ENCODE results near the gene B3GLCT.
A peak's percentile ranks its signal among the peaks of the same experiment; 100 is the strongest.
"Not testable (repeated sequence)": the region's sequence is repeated elsewhere in the genome, so short reads cannot be mapped to it uniquely, and the experiment has no call there.

The B3GLCT gene

GRCh38 chr13:31184981-31185645, 14.7 kb upstream of the B3GLCT start:
- no peak for DNase-seq

GRCh38 chr13:31191748-31192147, 8.0 kb upstream of the B3GLCT start:
- no peak for DNase-seq

- DNase-seq: peak; percentile 51
These were observed 7.5 kb upstream of the B3GLCT start for GRCh38 chr13:31192306-31192705.

GRCh38 chr13:31195616-31196015, 4.2 kb upstream of the B3GLCT start:
- DNase-seq: no peak

GRCh38 chr13:31196992-31197391, 2.8 kb upstream of the B3GLCT start:
- DNase-seq: no peak

GRCh38 chr13:31198519-31198918, 1.3 kb upstream of the B3GLCT start:
- DNase-seq: peak; percentile 33

- DNase-seq: no peak
These were observed 287 bp upstream of the B3GLCT start for GRCh38 chr13:31199527-31199848.

GRCh38 chr13:31200637-31200971, 829 bp downstream of the B3GLCT start:
- peak; percentile 34 for DNase-seq

- peak; percentile 39 for DNase-seq
These were observed 1.7 kb downstream of the B3GLCT start for GRCh38 chr13:31201341-31202031.

GRCh38 chr13:31204592-31204991, 4.8 kb downstream of the B3GLCT start:
- no peak for DNase-seq

- DNase-seq: peak; percentile 87
These were observed 8.1 kb downstream of the B3GLCT start for GRCh38 chr13:31207661-31208552.

GRCh38 chr13:31208559-31209122, 8.9 kb downstream of the B3GLCT start:
- DNase-seq: no peak

GRCh38 chr13:31209172-31209840, 9.5 kb downstream of the B3GLCT start:
- DNase-seq: peak; percentile 91

- no peak for DNase-seq
These were observed 10.1 kb downstream of the B3GLCT start for GRCh38 chr13:31209841-31210210.

GRCh38 chr13:31213651-31214289, 14.0 kb downstream of the B3GLCT start:
- DNase-seq: no peak

- no peak for DNase-seq
These were observed 14.7 kb downstream of the B3GLCT start for GRCh38 chr13:31214435-31214834.

GRCh38 chr13:31216916-31217315, 17.1 kb downstream of the B3GLCT start:
- not testable (repeated sequence) for DNase-seq

- DNase-seq: no peak
These were observed 20.3 kb downstream of the B3GLCT start for GRCh38 chr13:31219909-31220598.

- no peak for DNase-seq
These were observed 21.3 kb downstream of the B3GLCT start for GRCh38 chr13:31221057-31221456.

GRCh38 chr13:31223215-31223614, 23.4 kb downstream of the B3GLCT start:
- DNase-seq: no peak

GRCh38 chr13:31223640-31224039, 23.9 kb downstream of the B3GLCT start:
- DNase-seq: no peak

- no peak for DNase-seq
These were observed 24.4 kb downstream of the B3GLCT start for GRCh38 chr13:31224174-31224669.

Data from DMS79 treated with DMSO at 0.1 percent for 48 hours (cell line).